PC-3 (cell line): ENCODE measurements around the gene KICS2. TPM values are rescaled to one million over a fixed set of nuclear protein-coding genes. Genes with fewer than 3 reads are reported as not detected.

Experiments used
- ATAC-seq: fragments of 200-7000 bp; cut with Tn5 transposase; 2 replicates; pipeline ENCODE4 v1.9.1; 2020; ENCODE audit warnings: mild to moderate bottlenecking, moderate library complexity
- BruUV-seq: library from RNA; stranded (reverse); fragments of 400-500 nt; replicated peaks from 2 replicates; lab custom pipeline; 2021; lab: Mats Ljungman, UMichigan
- CTCF ChIA-PET: fragments of 300-600 bp; sonication (Branson Sonifier 250); formaldehyde crosslinking; loops from one replicate; lab custom pipeline; 2022; ENCODE audit warnings: antibody characterized with exemption; lab: Charles Lee
- POLR2A ChIA-PET: fragments of 300-600 bp; sonication (Branson Sonifier 250); formaldehyde crosslinking; loops from one replicate; lab custom pipeline; 2022; ENCODE audit warnings: antibody characterized with exemption; ENCODE audit not compliant: unreplicated experiment; lab: Charles Lee
- DNase-seq: peaks from one replicate; pipeline ENCODE4 v3.0.0-alpha.2; 2015
- H2AFZ ChIP-seq: fragments of 300-600 bp; sonication (generic); 2 replicates; pipeline ENCODE4 v1.6.0; 2016; ENCODE audit warnings: antibody characterized with exemption, low read length
- H3F3A ChIP-seq: fragments of 300-600 bp; sonication (generic); one replicate; pipeline ENCODE4 v1.6.0; 2017; ENCODE audit warnings: antibody characterized with exemption, low read length, control low read depth, mild to moderate bottlenecking; ENCODE audit not compliant: unreplicated experiment
- H3K27ac ChIP-seq: fragments of 300-600 bp; sonication (generic); 2 replicates; pipeline ENCODE4 v1.5.1; 2016; ENCODE audit warnings: mild to moderate bottlenecking, low read length
- H3K27me3 ChIP-seq: fragments of 300-600 bp; sonication (generic); 2 replicates; pipeline ENCODE4 v1.6.1; 2016; ENCODE audit warnings: low read length, mixed read lengths
- H3K36me3 ChIP-seq: fragments of 300-600 bp; sonication (generic); 2 replicates; pipeline ENCODE4 v1.6.1; 2016; ENCODE audit warnings: low read depth, mixed run types, low read length, mixed read lengths
- H3K4me1 ChIP-seq: fragments of 300-600 bp; sonication (generic); 2 replicates; pipeline ENCODE4 v1.5.1; 2016; ENCODE audit warnings: low read length; ENCODE audit not compliant: insufficient read depth
- H3K4me2 ChIP-seq: fragments of 300-600 bp; sonication (generic); 2 replicates; pipeline ENCODE4 v1.6.0; 2016; ENCODE audit warnings: low read length
- H3K4me3 ChIP-seq: fragments of 300-600 bp; sonication (generic); 2 replicates; pipeline ENCODE4 v1.5.1; 2016; ENCODE audit warnings: mild to moderate bottlenecking, low read length, mixed read lengths
- H3K79me2 ChIP-seq: fragments of 300-600 bp; sonication (generic); 2 replicates; pipeline ENCODE4 v1.6.1; 2017; ENCODE audit warnings: low read length, mixed read lengths
- H3K9ac ChIP-seq: fragments of 300-600 bp; sonication (generic); 2 replicates; pipeline ENCODE4 v1.6.0; 2016; ENCODE audit warnings: mild to moderate bottlenecking, low read length
- H3K9me2 ChIP-seq: fragments of 300-600 bp; sonication (generic); replicated peaks from 2 replicates; pipeline ENCODE4 v1.6.1; 2016; ENCODE audit warnings: mixed run types, low read length, mixed read lengths
- H3K9me3 ChIP-seq: fragments of 300-600 bp; sonication (generic); 2 replicates; pipeline ENCODE4 v1.6.1; 2016; ENCODE audit warnings: low read length, mixed read lengths
- H4K20me1 ChIP-seq: fragments of 300-600 bp; sonication (generic); 2 replicates; pipeline ENCODE4 v1.6.1; 2016; ENCODE audit warnings: low read length, mixed read lengths
- EZH2 ChIP-seq: fragments of 300-600 bp; sonication (generic); IDR thresholded peaks from one replicate; pipeline ENCODE4 v1.6.1; 2017; ENCODE audit warnings: antibody characterized with exemption, mild to moderate bottlenecking, low read length; ENCODE audit not compliant: unreplicated experiment
- EZH2phosphoT487 ChIP-seq: fragments of 300-600 bp; sonication (generic); IDR thresholded peaks from 2 replicates; pipeline ENCODE4 v1.6.1; 2018; ENCODE audit warnings: mild to moderate bottlenecking, antibody characterized with exemption, low read length, borderline replicate concordance
- intact Hi-C: fragments of 100-400 bp; cut with micrococcal nuclease; formaldehyde crosslinking; loops from 2 replicates; pipeline ENCODE4 v1.9.0; 2023
- total RNA-seq: library from RNA; depleted of rRNA; stranded (reverse); fragments of >200 nt; gene quantifications from 2 replicates; pipeline ENCODE4 v1.2.3, GENCODE V29; 2014
- TF ChIP-seq, protein P1 (sequence below): fragments of 300-600 bp; sonication (generic); conservative IDR thresholded peaks from 2 replicates; pipeline ENCODE4 v1.5.1; 2017; ENCODE audit warnings: antibody characterized with exemption, low read depth, mild to moderate bottlenecking, low read length

KICS2 gene
- total RNA-seq, 1 experiment from 2014 or later = 11.9 TPM

DNA sequence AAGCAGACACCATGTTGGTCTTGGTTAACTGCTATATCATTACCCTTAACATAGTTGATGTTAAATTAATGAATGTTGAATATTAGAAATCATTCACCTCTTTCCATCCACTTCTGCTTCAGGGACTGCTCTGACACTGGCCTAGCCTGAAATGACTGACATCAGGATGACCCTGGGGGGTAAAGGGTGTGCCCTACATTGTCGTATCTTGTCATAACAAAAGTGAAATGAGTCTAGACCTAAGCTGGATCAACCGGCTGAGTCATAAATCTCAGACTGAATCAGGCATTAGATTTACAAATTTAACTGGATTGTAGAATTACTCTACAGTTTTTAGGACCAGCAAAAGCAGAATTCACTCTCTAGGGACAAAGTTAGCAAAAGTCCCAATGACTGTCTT lies 35.3 kb downstream of the KICS2 start:
- H2AFZ ChIP-seq = no peak overlapping the region
- ChIA-PET POLR2A (no interaction called here), CTCF (no interaction called here)
- TF ChIP-seq EZH2phosphoT487 = no peak
- TF ChIP-seq, protein P1, sequence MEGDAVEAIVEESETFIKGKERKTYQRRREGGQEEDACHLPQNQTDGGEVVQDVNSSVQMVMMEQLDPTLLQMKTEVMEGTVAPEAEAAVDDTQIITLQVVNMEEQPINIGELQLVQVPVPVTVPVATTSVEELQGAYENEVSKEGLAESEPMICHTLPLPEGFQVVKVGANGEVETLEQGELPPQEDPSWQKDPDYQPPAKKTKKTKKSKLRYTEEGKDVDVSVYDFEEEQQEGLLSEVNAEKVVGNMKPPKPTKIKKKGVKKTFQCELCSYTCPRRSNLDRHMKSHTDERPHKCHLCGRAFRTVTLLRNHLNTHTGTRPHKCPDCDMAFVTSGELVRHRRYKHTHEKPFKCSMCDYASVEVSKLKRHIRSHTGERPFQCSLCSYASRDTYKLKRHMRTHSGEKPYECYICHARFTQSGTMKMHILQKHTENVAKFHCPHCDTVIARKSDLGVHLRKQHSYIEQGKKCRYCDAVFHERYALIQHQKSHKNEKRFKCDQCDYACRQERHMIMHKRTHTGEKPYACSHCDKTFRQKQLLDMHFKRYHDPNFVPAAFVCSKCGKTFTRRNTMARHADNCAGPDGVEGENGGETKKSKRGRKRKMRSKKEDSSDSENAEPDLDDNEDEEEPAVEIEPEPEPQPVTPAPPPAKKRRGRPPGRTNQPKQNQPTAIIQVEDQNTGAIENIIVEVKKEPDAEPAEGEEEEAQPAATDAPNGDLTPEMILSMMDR = no peak
- TF ChIP-seq EZH2 = no peak
- H3K4me1 ChIP-seq = peaks cover 43% of the 10 kb centered on the region
- H3K9me3 ChIP-seq = no peaks in the 10 kb centered on the region
- no peaks in the 10 kb centered on the region for H3K36me3 ChIP-seq
- peak overlapping the region; percentile 58 for H3K9ac ChIP-seq
- ATAC-seq = peak; percentile 32
- no peaks in the 10 kb centered on the region for H3K27me3 ChIP-seq
- peak overlapping the region; percentile 43; the same call in 1 of the 2 replicates for H3K4me3 ChIP-seq
- H4K20me1 ChIP-seq = no peaks in the 10 kb centered on the region
- no peaks in the 10 kb centered on the region for H3K79me2 ChIP-seq
- H3K27ac ChIP-seq = peak overlapping the region; percentile 87
- H3K4me2 ChIP-seq = peak overlapping the region; percentile 81
- intact Hi-C loops = no loop called here
- H3K9me2 ChIP-seq = no peaks in the 10 kb centered on the region
- peak; percentile 50 for DNase-seq
- H3F3A ChIP-seq = peaks cover 8% of the 10 kb centered on the region
- BruUV-seq = no TSS peak

DNA sequence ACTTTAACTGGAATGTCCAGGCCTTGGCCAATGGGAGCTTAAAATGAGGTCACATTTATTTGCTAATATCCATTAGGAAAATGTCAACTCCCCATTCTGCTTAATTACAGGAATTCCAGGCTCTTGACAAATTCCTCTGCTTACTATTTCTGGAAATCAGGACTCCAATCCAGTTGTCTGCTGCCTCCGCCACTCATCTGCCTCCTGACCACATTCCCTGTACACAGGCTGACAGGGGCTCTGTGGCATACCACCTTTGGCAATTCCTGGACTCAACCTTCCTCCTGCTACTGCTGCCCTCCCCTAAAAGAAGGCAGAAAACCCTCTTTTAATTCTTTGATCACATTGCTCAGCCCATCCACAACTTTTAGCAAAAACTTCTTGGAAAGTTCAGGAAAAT lies 37.9 kb downstream of the KICS2 start:
- Histone ChIP-seq H3K79me2 (no peaks in the 10 kb centered on the region), H3K4me3 (no peak overlapping the region), H3K27ac (no peak overlapping the region), H3K36me3 (no peaks in the 10 kb centered on the region), H3K4me1 (peaks cover 64% of the 10 kb centered on the region), H3F3A (peaks cover 16% of the 10 kb centered on the region), H3K9ac (no peak overlapping the region), H3K9me2 (no peaks in the 10 kb centered on the region), H2AFZ (no peak overlapping the region), H3K27me3 (no peaks in the 10 kb centered on the region), H3K4me2 (no peak overlapping the region), H4K20me1 (no peaks in the 10 kb centered on the region), H3K9me3 (no peaks in the 10 kb centered on the region)
- ATAC-seq = no peak
- no TSS peak for BruUV-seq
- DNase-seq = no peak
- ChIA-PET POLR2A (no interaction called here), CTCF (no interaction called here)
- intact Hi-C loops = loop anchor here (5.0 kb wide), 2 partner anchors 38 to 82 kb away; partner anchors contain the start of gene KICS2
- TF ChIP-seq, protein P1 = no peak

DNA sequence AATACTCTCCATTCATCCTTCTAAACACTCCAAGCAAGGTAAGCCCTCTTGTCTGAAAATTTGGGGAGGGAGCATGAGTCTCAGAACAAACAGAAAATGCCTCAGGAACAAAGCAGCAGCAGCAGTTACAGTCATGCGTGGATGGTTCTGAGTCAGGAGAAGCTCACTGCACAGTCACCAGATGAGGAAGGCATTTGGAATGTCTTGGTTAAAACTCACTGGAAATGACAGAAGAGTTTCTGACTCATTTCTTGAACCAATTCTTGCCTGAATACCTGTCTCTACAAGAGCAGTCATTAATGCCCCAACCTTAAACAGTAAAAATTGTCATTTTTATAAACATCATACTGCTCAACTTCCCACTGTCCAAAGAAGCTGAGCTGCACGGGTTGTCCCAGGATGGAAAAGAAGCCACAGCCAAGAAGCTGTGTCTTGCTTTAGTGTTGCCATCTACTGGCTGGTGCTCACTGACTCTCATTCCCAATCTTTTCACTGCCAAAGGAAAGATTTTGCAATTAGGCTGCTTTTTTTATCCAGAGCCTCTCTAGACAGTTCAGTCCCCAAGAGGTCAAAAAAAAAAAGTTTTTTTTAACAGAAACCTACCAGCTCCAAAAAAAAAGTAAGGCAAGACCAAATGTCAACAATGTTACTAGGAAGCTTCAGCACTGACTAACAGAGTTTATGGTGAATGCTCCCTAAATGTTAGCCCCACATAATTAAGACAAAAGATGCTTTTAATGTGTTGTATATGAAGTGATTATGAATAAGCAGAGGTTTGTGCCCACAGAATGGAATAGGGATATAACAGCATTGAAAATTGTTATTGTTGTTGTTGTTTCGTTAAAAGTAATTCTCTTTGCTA lies 40.4 kb downstream of the KICS2 start:
- peak overlapping the region; percentile 44; the same call in 1 of the 2 replicates for H3K4me3 ChIP-seq
- H3K9ac ChIP-seq = peak overlapping the region; percentile 85
- CTCF ChIA-PET = interaction anchor here (0.6 to 1.0 kb wide), 5 partner anchors 10 to 338 kb away, joined by 3 to 4 read pairs (median 3); no protein-coding TSS in a partner anchor
- H3F3A ChIP-seq = peaks cover 16% of the 10 kb centered on the region
- H3K4me1 ChIP-seq = peaks cover 60% of the 10 kb centered on the region
- H3K4me2 ChIP-seq = peak overlapping the region; percentile 79
- H4K20me1 ChIP-seq = no peaks in the 10 kb centered on the region
- H3K27ac ChIP-seq = peak overlapping the region; percentile 99
- no TSS peak for BruUV-seq
- POLR2A ChIA-PET = interaction anchor here (0.5 to 0.9 kb wide), 4 partner anchors 33 to 338 kb away, joined by 3 to 6 read pairs (median 4); no protein-coding TSS in a partner anchor
- DNase-seq = peak; percentile 99
- H3K9me2 ChIP-seq = no peaks in the 10 kb centered on the region
- TF ChIP-seq, protein P1 = peak; percentile 77
- no peak for TF ChIP-seq EZH2phosphoT487
- H2AFZ ChIP-seq = 0 out of 2 replicates have a peak overlapping the region, but pooled peaks have one; percentile 23
- H3K36me3 ChIP-seq = no peaks in the 10 kb centered on the region
- no peaks in the 10 kb centered on the region for H3K79me2 ChIP-seq
- H3K9me3 ChIP-seq = no peaks in the 10 kb centered on the region
- no peaks in the 10 kb centered on the region for H3K27me3 ChIP-seq
- intact Hi-C loops = loop anchor here (1.0 to 5.0 kb wide), 5 partner anchors 41 to 337 kb away; partner anchors contain the start of genes KICS2 and SRGAP1
- peak; percentile 87 for ATAC-seq
